ENCODE measurements around the gene RHBDL1. TPM values are rescaled to one million over a fixed set of nuclear protein-coding genes. Genes with fewer than 3 reads are reported as not detected.

RHBDL1 gene
- total and polyA plus RNA-seq, 4 donors = 0.35 to 0.84 (median 0.70) TPM

DNA sequence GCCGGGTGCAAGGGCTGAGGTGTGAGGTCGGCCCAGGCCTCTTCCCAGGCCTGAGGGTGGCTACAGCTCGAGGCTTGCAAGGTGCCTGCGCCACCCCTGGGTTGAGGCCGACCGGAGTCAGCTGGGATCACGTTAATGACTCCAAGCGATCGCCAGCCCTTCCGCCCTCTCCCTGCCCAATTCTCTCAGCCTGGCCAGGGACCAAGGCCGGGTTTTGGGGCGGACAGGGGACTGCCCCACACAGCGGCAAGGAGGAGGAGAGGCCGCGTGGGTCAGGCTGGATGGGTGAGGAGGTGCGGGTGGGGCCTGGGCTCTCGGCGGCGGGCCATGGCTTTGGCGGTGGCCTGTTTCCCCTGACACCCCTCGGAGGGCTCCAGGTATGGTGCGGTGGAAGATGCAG lies 17.9 kb downstream of the RHBDL1 start (continued):
- TF ChIP-seq, protein P1, sequence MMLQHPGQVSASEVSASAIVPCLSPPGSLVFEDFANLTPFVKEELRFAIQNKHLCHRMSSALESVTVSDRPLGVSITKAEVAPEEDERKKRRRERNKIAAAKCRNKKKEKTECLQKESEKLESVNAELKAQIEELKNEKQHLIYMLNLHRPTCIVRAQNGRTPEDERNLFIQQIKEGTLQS (IDR thresholded peaks at IDR 0.05) = no peak
- TF ChIP-seq FOXA2 (IDR thresholded peaks at IDR 0.05) = no peak
- TF ChIP-seq, protein P2, sequence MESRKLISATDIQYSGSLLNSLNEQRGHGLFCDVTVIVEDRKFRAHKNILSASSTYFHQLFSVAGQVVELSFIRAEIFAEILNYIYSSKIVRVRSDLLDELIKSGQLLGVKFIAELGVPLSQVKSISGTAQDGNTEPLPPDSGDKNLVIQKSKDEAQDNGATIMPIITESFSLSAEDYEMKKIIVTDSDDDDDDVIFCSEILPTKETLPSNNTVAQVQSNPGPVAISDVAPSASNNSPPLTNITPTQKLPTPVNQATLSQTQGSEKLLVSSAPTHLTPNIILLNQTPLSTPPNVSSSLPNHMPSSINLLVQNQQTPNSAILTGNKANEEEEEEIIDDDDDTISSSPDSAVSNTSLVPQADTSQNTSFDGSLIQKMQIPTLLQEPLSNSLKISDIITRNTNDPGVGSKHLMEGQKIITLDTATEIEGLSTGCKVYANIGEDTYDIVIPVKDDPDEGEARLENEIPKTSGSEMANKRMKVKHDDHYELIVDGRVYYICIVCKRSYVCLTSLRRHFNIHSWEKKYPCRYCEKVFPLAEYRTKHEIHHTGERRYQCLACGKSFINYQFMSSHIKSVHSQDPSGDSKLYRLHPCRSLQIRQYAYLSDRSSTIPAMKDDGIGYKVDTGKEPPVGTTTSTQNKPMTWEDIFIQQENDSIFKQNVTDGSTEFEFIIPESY (IDR thresholded peaks at IDR 0.05) = no peak

DNA sequence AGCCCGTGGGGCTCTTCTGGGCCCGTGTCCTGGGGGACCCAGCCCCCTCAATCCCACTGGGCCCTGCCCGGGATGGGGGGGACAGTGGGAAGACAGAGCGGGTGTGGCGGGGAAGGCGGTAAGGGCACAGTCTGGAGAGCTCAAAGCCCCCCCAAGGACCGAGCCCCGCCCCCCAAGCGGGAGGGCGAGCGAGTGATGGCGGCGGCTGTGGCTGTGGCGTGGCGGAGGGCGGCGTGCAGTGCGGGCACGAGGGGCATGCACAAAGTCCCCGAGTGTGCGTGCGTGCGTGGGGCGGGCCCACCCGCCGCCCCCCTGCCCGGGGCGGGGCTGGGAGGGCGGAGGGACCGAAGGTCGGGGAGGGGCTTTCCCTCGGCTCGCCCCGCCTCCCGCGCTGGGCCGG lies 18.3 kb downstream of the RHBDL1 start:
- peaks cover 2 to 12% (median 7%) of the 10 kb centered on the region in 4 donors for H3K27me3 ChIP-seq (ENCODE audit: control insufficient read depth in 4 of 4, insufficient read depth in 4 of 4, low read length in 3 of 4)
- TF ChIP-seq JUND (IDR thresholded peaks at IDR 0.05) (no peak), NR2F2 (IDR thresholded peaks at IDR 0.05) (no peak), RAD21 (IDR thresholded peaks at IDR 0.05) (no peak), GABPA (IDR thresholded peaks at IDR 0.05 in 1 of 2, conservative IDR thresholded peaks at IDR 0.05 in 1 of 2) (no peak), HNF4A (conservative IDR thresholded peaks at IDR 0.05) (no peak), RXRA (IDR thresholded peaks at IDR 0.05) (no peak)
- TF ChIP-seq, protein P1 (IDR thresholded peaks at IDR 0.05) = no peak
- no peaks in the 10 kb centered on the region for H3K9me3 ChIP-seq (ENCODE audit: control insufficient read depth in 4 of 4, low read length in 3 of 4)
- H3K27ac ChIP-seq (ENCODE audit: low read depth in 1 of 2, low read length in 2 of 2) = no peak overlapping the region
- no peaks in the 10 kb centered on the region for H3K36me3 ChIP-seq (ENCODE audit: control insufficient read depth in 4 of 4, insufficient read depth in 3 of 4, low read depth in 1 of 4, low read length in 3 of 4)
- H3K4me3 ChIP-seq (ENCODE audit: low read depth in 1 of 3, low read length in 3 of 3) = no peak overlapping the region
- DNase-seq (ENCODE audit: low spot score) = no peak
- peaks cover 11 to 26% (median 21%) of the 10 kb centered on the region in 4 donors for H3K4me1 ChIP-seq (ENCODE audit: control insufficient read depth in 4 of 4, insufficient read depth in 4 of 4, low read length in 3 of 4)
- WGBS = 9% methylated on average over 37 of the region's 37 CpGs
- no peak overlapping the region for H3K9ac ChIP-seq (ENCODE audit: low read depth in 1 of 2, low read length in 2 of 2)

DNA sequence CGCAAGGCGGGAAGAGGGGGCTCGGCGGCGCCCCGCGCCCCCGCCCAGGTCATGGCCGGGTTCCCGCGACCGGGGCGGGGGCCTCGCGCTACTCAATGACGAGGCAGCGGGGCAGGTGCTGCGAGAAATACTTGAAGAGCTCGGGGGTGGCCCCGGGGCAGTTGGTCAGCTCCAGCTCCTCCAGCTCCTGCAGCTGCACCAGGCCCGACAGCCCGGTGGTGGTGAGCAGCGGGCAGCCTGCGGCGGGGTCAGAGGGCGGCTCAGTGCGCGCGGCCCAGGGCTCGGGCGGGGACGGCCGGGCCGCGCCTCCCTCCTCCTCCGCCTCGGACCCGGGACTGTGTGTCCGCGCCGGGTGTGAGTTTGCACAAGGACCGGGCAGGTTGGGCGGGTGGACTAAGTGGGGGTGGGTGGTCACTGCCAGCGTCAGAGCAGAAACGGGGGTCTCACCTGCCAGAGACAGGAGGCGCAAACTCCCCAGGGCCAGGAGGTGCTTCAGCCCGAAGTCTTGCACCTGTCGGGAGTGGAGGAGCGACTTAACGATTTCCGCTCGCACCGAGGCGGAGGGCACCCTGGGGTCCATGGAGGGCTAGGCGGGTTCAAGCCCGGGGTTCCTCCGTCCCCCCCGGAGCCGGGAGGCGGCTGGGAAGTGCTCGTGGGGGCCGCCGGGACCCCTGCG lies 18.9 kb downstream of the RHBDL1 start:
- Histone ChIP-seq H3K27ac (ENCODE audit: low read depth in 1 of 2, low read length in 2 of 2) (no peak overlapping the region), H3K9ac (ENCODE audit: low read depth in 1 of 2, low read length in 2 of 2) (no peak overlapping the region), H3K4me1 (ENCODE audit: control insufficient read depth in 4 of 4, insufficient read depth in 4 of 4, low read length in 3 of 4) (peaks cover 6 to 20% (median 16%) of the 10 kb centered on the region in 4 donors), H3K9me3 (ENCODE audit: control insufficient read depth in 4 of 4, low read length in 3 of 4) (no peaks in the 10 kb centered on the region), H3K4me3 (ENCODE audit: low read depth in 1 of 3, low read length in 3 of 3) (no peak overlapping the region), H3K27me3 (ENCODE audit: control insufficient read depth in 4 of 4, insufficient read depth in 4 of 4, low read length in 3 of 4) (peaks cover 2 to 12% (median 7%) of the 10 kb centered on the region in 4 donors), H3K36me3 (ENCODE audit: control insufficient read depth in 4 of 4, insufficient read depth in 3 of 4, low read depth in 1 of 4, low read length in 3 of 4) (no peaks in the 10 kb centered on the region)
- TF ChIP-seq, protein P3, sequence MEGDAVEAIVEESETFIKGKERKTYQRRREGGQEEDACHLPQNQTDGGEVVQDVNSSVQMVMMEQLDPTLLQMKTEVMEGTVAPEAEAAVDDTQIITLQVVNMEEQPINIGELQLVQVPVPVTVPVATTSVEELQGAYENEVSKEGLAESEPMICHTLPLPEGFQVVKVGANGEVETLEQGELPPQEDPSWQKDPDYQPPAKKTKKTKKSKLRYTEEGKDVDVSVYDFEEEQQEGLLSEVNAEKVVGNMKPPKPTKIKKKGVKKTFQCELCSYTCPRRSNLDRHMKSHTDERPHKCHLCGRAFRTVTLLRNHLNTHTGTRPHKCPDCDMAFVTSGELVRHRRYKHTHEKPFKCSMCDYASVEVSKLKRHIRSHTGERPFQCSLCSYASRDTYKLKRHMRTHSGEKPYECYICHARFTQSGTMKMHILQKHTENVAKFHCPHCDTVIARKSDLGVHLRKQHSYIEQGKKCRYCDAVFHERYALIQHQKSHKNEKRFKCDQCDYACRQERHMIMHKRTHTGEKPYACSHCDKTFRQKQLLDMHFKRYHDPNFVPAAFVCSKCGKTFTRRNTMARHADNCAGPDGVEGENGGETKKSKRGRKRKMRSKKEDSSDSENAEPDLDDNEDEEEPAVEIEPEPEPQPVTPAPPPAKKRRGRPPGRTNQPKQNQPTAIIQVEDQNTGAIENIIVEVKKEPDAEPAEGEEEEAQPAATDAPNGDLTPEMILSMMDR (IDR thresholded peaks at IDR 0.05; ENCODE audit: low read depth, low read length, missing input control) = no peak
- no peak for TF ChIP-seq HNF4G (IDR thresholded peaks at IDR 0.05)
- TF ChIP-seq RXRA (IDR thresholded peaks at IDR 0.05) = no peak
- TF ChIP-seq SP1 (IDR thresholded peaks at IDR 0.05) = no peak
- TF ChIP-seq, protein P4, sequence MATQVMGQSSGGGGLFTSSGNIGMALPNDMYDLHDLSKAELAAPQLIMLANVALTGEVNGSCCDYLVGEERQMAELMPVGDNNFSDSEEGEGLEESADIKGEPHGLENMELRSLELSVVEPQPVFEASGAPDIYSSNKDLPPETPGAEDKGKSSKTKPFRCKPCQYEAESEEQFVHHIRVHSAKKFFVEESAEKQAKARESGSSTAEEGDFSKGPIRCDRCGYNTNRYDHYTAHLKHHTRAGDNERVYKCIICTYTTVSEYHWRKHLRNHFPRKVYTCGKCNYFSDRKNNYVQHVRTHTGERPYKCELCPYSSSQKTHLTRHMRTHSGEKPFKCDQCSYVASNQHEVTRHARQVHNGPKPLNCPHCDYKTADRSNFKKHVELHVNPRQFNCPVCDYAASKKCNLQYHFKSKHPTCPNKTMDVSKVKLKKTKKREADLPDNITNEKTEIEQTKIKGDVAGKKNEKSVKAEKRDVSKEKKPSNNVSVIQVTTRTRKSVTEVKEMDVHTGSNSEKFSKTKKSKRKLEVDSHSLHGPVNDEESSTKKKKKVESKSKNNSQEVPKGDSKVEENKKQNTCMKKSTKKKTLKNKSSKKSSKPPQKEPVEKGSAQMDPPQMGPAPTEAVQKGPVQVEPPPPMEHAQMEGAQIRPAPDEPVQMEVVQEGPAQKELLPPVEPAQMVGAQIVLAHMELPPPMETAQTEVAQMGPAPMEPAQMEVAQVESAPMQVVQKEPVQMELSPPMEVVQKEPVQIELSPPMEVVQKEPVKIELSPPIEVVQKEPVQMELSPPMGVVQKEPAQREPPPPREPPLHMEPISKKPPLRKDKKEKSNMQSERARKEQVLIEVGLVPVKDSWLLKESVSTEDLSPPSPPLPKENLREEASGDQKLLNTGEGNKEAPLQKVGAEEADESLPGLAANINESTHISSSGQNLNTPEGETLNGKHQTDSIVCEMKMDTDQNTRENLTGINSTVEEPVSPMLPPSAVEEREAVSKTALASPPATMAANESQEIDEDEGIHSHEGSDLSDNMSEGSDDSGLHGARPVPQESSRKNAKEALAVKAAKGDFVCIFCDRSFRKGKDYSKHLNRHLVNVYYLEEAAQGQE (IDR thresholded peaks at IDR 0.05) = no peak
- no peak for TF ChIP-seq GABPA (IDR thresholded peaks at IDR 0.05 in 1 of 2, conservative IDR thresholded peaks at IDR 0.05 in 1 of 2)
- no peak for TF ChIP-seq TAF1 (conservative IDR thresholded peaks at IDR 0.05)
- TF ChIP-seq FOXA1 (IDR thresholded peaks at IDR 0.05) = no peak
- TF ChIP-seq, protein P1 (IDR thresholded peaks at IDR 0.05) = no peak
- WGBS = 4% methylated on average over 64 of the region's 64 CpGs
- no peak for DNase-seq (ENCODE audit: low spot score)

Data from liver (tissue), 9 donors.